Gastrocnemius medialis (tissue), 4 donors: Measurements from ENCODE around the gene ADAMTSL3. TPM values are rescaled to one million over a fixed set of nuclear protein-coding genes. Genes with fewer than 3 reads are reported as not detected.

Experiments
- ATAC-seq, 2 donors: fragments of 150-250 bp; one replicate each; pipeline ENCODE4 v1.9.1; 2016
- DNase-seq, 2 donors: peaks; one replicate each; pipeline ENCODE4 v3.0.0-alpha.2; 2019
- H3K27ac ChIP-seq, 4 donors: fragments of 200-600 bp; sonication (generic); 1 replicate in 1 of 4; 2 replicates in 3 of 4; pipeline ENCODE4 v1.5.1; 2016 to 2018; ENCODE audit warnings: mild to moderate bottlenecking in 2 of 4, moderate library complexity in 1 of 4
- H3K27me3 ChIP-seq, 3 donors: fragments of 200-600 bp; sonication (generic) in 2 of 3; 1 replicate in 1 of 3; 2 replicates in 2 of 3; pipeline versions ENCODE4 v1.5.1 to v1.6.0; 2016 to 2019; ENCODE audit warnings: mild to moderate bottlenecking in 1 of 3, moderate library complexity in 1 of 3
- H3K36me3 ChIP-seq, 2 donors: fragments of 200-600 bp; sonication (generic) in 1 of 2; one replicate each; pipeline ENCODE4 v1.5.1; 2017 to 2018
- H3K4me1 ChIP-seq, 2 donors: fragments of 200-600 bp; sonication (generic) in 1 of 2; one replicate each; pipeline ENCODE4 v1.5.1; 2016 to 2017; ENCODE audit warnings: mild to moderate bottlenecking in 2 of 2
- H3K4me3 ChIP-seq, 4 donors: fragments of 200-600 bp; sonication (generic) in 3 of 4; 1 replicate in 1 of 4; 2 replicates in 3 of 4; pipeline ENCODE4 v1.5.1; 2016 to 2019; ENCODE audit warnings: mild to moderate bottlenecking in 2 of 4
- H3K9me3 ChIP-seq, 3 donors: fragments of 200-600 bp; sonication (generic) in 2 of 3; 1 replicate in 1 of 3; 2 replicates in 2 of 3; pipeline ENCODE4 v1.5.1; 2016 to 2019
- POLR2A ChIP-seq, 2 donors: fragments of 450-650 bp; IDR thresholded peaks; one replicate each; pipeline ENCODE4 v1.6.1; 2017; ENCODE audit warnings: antibody characterized with exemption in 2 of 2, mild to moderate bottlenecking in 2 of 2, moderate library complexity in 2 of 2
- in situ Hi-C, 4 donors: fragments of 200-750 bp; cut with MboI; loops; one replicate each; pipeline versions ENCODE4 v1.15.0 to v1.8.0; 2017; ENCODE audit warnings: low sequenced_read_pairs in 4 of 4
- intact Hi-C: fragments of 100-400 bp; cut with DNase I; formaldehyde crosslinking; loops from one replicate; pipeline ENCODE4 v1.15.1; 2023; ENCODE audit warnings: low total_unique reads
- total RNA-seq, 4 donors: library from RNA; depleted of rRNA; stranded (reverse); fragments of >200 nt; gene quantifications; one replicate each; pipeline versions ENCODE4 v1.1.0 to v1.2.3, GENCODE V29; 2016
- TF ChIP-seq, protein P1 (sequence below), 5 experiments: fragments of 450-650 bp in 3 of 5; fragments of 200-600 bp in 2 of 5; sonication (generic) in 2 of 5; IDR thresholded peaks in 4 of 5; conservative IDR thresholded peaks in 1 of 5; 1 replicate in 4 of 5; 2 replicates in 1 of 5; pipeline ENCODE4 v1.5.1; 2016 to 2019; ENCODE audit warnings: antibody characterized with exemption in 5 of 5, mild to moderate bottlenecking in 3 of 5, moderate library complexity in 3 of 5

ADAMTSL3 gene, protein sequence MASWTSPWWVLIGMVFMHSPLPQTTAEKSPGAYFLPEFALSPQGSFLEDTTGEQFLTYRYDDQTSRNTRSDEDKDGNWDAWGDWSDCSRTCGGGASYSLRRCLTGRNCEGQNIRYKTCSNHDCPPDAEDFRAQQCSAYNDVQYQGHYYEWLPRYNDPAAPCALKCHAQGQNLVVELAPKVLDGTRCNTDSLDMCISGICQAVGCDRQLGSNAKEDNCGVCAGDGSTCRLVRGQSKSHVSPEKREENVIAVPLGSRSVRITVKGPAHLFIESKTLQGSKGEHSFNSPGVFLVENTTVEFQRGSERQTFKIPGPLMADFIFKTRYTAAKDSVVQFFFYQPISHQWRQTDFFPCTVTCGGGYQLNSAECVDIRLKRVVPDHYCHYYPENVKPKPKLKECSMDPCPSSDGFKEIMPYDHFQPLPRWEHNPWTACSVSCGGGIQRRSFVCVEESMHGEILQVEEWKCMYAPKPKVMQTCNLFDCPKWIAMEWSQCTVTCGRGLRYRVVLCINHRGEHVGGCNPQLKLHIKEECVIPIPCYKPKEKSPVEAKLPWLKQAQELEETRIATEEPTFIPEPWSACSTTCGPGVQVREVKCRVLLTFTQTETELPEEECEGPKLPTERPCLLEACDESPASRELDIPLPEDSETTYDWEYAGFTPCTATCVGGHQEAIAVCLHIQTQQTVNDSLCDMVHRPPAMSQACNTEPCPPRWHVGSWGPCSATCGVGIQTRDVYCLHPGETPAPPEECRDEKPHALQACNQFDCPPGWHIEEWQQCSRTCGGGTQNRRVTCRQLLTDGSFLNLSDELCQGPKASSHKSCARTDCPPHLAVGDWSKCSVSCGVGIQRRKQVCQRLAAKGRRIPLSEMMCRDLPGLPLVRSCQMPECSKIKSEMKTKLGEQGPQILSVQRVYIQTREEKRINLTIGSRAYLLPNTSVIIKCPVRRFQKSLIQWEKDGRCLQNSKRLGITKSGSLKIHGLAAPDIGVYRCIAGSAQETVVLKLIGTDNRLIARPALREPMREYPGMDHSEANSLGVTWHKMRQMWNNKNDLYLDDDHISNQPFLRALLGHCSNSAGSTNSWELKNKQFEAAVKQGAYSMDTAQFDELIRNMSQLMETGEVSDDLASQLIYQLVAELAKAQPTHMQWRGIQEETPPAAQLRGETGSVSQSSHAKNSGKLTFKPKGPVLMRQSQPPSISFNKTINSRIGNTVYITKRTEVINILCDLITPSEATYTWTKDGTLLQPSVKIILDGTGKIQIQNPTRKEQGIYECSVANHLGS (N-terminal part only)
- total RNA-seq = 1 to 10 TPM in 1 of 4 donors, under 1 TPM in 3; 0.66 to 2.9 (median 0.76) TPM

DNA sequence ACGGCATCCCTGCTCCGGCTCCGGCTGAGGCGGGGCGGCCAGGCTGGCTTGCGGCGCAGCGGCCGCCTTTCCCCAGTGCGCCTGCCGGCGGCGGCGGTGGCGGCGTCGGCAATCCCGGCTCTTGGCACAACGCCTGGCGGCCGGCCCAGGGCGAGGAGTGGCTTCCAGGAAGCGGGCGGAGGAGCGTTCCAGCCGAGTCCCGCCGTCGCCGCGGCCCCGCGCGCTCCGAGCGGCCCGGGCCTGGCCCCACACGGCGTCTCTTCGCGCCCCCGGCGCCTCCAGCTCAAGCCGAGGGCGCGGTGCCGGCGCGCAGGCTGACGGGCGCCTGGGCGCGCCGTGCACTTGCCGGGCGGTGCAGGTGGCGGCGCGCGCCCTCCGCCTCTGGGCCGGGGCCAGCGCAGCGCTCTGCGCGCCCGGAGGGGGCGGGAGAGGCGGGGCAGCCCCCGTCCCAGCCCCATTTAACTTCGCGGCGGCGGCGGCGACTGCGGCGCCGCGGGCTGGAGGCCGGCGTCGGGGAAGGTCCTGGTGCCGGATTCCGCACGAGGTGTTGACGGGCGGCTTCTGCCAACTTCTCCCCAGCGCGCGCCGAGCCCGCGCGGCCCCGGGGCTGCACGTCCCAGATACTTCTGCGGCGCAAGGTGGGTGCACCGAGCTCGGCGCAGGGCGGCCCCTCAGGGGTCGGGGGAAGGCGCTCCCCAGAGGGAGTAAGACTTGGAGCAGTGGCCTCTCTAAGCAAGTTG is at the start of gene ADAMTSL3:
Gene ADAMTSL3, plus strand, starts transcription at position 485 of the 740 bp plus-strand sequence. CDS start 1,639 bp downstream, outside the sequence.
- TF ChIP-seq, protein P1, sequence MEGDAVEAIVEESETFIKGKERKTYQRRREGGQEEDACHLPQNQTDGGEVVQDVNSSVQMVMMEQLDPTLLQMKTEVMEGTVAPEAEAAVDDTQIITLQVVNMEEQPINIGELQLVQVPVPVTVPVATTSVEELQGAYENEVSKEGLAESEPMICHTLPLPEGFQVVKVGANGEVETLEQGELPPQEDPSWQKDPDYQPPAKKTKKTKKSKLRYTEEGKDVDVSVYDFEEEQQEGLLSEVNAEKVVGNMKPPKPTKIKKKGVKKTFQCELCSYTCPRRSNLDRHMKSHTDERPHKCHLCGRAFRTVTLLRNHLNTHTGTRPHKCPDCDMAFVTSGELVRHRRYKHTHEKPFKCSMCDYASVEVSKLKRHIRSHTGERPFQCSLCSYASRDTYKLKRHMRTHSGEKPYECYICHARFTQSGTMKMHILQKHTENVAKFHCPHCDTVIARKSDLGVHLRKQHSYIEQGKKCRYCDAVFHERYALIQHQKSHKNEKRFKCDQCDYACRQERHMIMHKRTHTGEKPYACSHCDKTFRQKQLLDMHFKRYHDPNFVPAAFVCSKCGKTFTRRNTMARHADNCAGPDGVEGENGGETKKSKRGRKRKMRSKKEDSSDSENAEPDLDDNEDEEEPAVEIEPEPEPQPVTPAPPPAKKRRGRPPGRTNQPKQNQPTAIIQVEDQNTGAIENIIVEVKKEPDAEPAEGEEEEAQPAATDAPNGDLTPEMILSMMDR (IDR thresholded peaks at IDR 0.05 in 4 of 5, conservative IDR thresholded peaks at IDR 0.05 in 1 of 5) = no peak
- TF ChIP-seq POLR2A (IDR thresholded peaks at IDR 0.05) = no peak
- H3K4me3 ChIP-seq = peak within 1 kb of the TSS; percentile 49 to 57 (median 50)
- intact Hi-C loops (loop anchor here (10.0 kb wide), 1 partner anchor 91 kb away; no protein-coding TSS in a partner anchor), in situ Hi-C loops (no loop called here)
- no peaks in the 10 kb centered on the region for H3K4me1 ChIP-seq
- ATAC-seq = peak; percentile 57 to 61
- peaks cover 9 to 26% (median 24%) of the 10 kb centered on the region in 3 donors for H3K27me3 ChIP-seq
- DNase-seq = peak in 1 of 2 donors; percentile 33
- H3K9me3 ChIP-seq = no peaks in the 10 kb centered on the region
- H3K27ac ChIP-seq = peak within 1 kb of the TSS; percentile 45 to 62 (median 56)
- no peaks in the 10 kb centered on the region for H3K36me3 ChIP-seq

DNA sequence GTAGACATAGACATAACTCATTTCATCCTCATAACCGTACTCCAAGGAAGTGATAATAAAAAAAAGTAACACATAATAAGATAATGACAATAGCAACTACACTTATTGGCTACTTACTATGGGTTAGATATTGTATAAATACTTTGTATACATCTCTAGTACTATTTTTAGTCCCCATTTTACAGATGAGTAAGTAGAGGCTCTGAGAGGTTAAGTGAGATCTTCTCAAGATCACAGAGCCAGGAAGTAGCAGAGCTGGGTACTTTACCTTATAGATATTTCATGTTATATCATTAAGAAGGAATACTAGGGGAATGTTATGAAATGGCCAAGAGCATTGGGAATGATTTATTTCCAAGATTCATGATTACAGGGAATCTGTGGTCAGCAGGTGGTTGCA is 49.4 kb upstream of the ADAMTSL3 start:
- ATAC-seq = no peak
- H3K36me3 ChIP-seq = no peaks in the 10 kb centered on the region
- TF ChIP-seq POLR2A (IDR thresholded peaks at IDR 0.05) = no peak
- no peak overlapping the region for H3K4me3 ChIP-seq
- intact Hi-C loops = no loop called here
- in situ Hi-C loops = no loop called here
- no peak for DNase-seq
- H3K27me3 ChIP-seq = no peaks in the 10 kb centered on the region
- H3K27ac ChIP-seq = no peak overlapping the region
- H3K4me1 ChIP-seq = no peaks in the 10 kb centered on the region
- no peaks in the 10 kb centered on the region for H3K9me3 ChIP-seq

DNA sequence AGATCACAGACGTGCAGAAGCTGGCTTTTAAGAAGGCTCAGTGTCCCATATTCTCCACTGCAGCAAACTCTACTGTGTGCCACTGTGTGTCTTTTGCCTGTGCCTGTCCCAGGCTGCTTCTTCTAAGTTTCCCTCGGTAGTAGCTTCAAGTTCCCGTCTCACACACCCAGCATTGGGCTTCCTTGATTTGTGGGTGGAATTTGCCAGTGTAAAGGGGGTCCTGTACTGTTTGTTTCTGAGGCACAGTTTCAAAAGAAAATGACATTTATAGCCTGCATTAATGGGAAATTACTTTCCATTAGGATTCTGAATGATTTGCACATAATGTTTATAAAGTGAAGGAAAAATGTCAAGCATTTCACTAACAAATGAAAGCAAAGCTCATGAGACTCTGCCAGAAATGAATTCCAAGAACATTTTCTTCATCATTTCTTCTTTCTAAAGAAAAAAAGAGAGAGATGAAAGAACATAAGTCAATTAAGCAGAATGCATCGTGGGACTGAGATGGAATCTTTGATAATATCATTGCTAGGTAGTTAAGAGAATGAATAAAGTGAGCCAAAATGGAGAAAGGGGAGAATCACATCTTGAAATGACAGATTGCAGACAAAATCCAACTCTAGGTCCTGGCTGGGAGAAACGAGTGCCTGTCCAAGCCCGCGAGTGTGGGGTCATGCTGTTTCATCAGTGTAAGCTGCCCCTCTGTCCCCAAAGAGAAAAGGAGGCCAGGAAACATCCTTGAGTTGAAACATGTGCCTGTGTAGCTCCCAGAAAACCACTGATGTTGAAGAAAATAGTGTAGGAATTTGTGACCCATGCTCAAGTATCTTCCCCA is 48.6 kb upstream of the ADAMTSL3 start:
- Histone ChIP-seq H3K36me3 (no peaks in the 10 kb centered on the region), H3K27ac (no peak overlapping the region), H3K4me3 (no peak overlapping the region), H3K9me3 (no peaks in the 10 kb centered on the region), H3K4me1 (no peaks in the 10 kb centered on the region), H3K27me3 (no peaks in the 10 kb centered on the region)
- no peak for ATAC-seq
- DNase-seq = peak; percentile 6 to 12
- TF ChIP-seq, protein P1 (IDR thresholded peaks at IDR 0.05 in 4 of 5, conservative IDR thresholded peaks at IDR 0.05 in 1 of 5) = no peak
- no peak for TF ChIP-seq POLR2A (IDR thresholded peaks at IDR 0.05)
- intact Hi-C loops (no loop called here), in situ Hi-C loops (no loop called here)

DNA sequence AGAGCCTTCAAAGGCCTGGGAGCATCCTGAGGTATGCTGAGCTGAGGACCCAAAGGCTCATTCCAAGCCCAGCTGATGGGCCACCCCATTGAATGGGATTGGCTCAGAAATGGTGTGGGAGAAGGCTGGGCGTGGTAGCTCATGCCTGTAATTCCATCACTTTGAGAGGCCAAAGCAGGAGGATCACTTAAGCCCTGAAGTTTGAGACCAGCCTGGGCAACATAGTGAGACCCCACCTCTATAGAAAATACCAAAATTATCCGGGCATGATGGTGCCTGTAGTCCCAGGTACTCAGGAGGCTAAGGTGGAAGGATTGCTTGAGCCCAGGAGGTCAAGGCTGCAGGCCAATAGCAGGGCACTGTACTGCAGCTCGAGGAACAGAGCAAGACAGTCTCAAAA is 43.8 kb upstream of the ADAMTSL3 start:
- intact Hi-C loops = no loop called here
- Histone ChIP-seq H3K4me1 (no peaks in the 10 kb centered on the region), H3K4me3 (no peak overlapping the region), H3K27me3 (no peaks in the 10 kb centered on the region), H3K9me3 (no peaks in the 10 kb centered on the region), H3K27ac (no peak overlapping the region), H3K36me3 (no peaks in the 10 kb centered on the region)
- DNase-seq (no peak), ATAC-seq (no peak)
- in situ Hi-C loops = no loop called here
- TF ChIP-seq, protein P1 (IDR thresholded peaks at IDR 0.05 in 4 of 5, conservative IDR thresholded peaks at IDR 0.05 in 1 of 5) = no peak
- TF ChIP-seq POLR2A (IDR thresholded peaks at IDR 0.05) = no peak
